GM12874 (cell line): ENCODE data around the gene LHFPL5.

Source experiments
- TF ChIP-seq, protein P1 (sequence below): IDR thresholded peaks from 2 replicates; pipeline ENCODE4 v1.5.1; 2011; ENCODE audit warnings: low read depth, mild to moderate bottlenecking, control low read depth, low read length, moderate library complexity; ENCODE audit not compliant: insufficient read depth

The LHFPL5 gene

DNA sequence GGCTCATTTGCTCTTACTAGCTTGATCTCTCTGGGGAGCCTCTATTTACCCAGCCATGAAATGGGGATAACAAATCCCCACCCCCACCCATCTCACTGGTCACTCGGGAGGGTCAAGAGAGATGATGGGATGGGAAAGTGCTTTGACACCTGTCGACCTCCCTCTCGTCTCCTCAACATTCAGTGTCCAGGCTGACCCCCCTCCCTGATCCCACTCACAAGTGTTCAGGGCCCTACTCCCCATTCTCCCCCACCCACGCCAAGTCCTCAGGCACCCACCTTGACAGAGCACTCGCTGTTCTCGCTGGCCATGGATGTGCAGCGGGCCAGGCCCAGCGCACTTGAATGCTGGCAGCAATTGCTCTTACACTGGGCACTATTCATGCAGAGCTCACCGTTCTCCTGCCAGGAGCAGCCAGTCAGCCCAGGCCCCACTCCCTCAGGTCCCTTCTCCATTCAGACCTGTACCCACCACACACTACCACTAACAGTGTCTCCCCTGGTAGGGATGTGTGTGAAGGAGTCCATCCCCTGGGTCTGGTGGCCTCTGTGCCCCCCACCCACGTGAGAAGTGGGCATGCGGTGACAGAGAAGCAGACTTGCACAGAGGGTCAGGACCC, 9.6 kb upstream of the LHFPL5 start:
- TF ChIP-seq, protein P1, sequence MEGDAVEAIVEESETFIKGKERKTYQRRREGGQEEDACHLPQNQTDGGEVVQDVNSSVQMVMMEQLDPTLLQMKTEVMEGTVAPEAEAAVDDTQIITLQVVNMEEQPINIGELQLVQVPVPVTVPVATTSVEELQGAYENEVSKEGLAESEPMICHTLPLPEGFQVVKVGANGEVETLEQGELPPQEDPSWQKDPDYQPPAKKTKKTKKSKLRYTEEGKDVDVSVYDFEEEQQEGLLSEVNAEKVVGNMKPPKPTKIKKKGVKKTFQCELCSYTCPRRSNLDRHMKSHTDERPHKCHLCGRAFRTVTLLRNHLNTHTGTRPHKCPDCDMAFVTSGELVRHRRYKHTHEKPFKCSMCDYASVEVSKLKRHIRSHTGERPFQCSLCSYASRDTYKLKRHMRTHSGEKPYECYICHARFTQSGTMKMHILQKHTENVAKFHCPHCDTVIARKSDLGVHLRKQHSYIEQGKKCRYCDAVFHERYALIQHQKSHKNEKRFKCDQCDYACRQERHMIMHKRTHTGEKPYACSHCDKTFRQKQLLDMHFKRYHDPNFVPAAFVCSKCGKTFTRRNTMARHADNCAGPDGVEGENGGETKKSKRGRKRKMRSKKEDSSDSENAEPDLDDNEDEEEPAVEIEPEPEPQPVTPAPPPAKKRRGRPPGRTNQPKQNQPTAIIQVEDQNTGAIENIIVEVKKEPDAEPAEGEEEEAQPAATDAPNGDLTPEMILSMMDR = no peak

DNA sequence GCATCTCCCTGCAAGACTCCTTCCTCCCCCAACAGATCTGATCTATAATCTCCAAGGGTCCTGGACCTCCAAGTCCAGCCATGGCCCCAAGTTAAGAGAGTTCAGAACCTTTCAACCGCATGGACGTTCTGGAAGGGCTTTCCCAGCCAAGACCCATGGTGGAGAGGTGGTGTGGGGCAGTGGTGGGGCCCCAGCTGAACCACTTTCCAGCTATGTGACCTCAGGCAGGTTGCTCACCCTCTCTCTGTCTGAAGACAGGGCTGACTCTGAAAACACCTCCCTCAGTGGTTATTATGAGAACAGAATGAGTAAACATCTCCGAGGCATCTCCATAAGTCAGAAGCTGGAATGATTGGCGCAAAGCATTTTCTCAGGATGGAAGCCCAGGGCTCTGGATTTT, 8.9 kb upstream of the LHFPL5 start:
- TF ChIP-seq, protein P1 = no peak

DNA sequence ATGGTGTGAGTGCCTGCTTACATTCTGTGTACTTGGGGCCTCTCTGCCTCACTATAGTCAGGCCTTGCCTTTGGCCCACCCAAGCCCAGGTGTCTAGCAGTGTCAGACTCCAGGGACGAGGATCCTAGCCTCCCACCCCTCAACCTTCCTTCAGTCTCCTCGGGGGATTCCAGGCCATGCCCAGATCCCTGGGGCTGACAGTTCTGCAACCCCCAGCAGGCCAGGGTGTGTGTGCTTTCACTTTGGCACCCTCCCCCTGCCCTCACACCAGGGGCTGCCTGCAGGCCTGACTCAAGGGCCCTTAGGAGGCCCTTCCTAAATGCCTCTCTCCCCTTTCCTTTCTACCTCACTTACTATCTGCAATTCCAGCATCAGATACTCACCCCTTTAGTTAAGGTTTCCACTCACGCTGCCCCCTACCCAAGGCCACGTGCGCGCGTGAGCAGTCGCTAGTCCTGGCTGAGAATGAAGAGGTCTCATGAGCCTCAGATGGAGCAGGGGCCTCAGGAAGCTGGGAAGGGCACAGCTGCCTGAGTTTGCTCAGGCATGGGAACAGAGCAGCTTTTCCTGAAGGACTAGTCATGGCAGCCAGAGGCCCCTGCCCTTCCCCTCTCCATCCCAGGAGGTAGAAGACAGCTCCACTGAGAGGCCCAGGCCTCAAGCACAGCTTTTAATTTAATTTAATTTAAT, 7.2 kb upstream of the LHFPL5 start:
- TF ChIP-seq, protein P1 = no peak

DNA sequence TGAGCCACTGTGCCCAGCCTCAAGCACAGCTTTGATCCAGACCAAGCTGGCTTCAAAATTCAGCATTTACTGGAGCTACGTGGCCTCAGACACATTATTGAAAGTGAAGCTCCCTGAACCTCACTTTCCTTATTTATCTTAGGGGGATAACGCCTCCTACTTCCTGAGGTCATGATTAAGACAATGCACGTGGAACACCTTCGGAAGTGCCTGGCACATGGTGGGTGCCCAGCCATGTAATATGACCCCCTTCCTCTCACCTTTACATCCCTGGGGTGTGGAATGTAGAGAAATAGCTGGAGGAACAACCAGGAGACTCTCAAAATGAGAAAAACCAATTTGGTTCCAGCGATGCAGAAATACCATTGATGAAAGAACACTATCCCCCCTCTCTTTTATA, 6.4 kb upstream of the LHFPL5 start:
- TF ChIP-seq, protein P1 = no peak

DNA sequence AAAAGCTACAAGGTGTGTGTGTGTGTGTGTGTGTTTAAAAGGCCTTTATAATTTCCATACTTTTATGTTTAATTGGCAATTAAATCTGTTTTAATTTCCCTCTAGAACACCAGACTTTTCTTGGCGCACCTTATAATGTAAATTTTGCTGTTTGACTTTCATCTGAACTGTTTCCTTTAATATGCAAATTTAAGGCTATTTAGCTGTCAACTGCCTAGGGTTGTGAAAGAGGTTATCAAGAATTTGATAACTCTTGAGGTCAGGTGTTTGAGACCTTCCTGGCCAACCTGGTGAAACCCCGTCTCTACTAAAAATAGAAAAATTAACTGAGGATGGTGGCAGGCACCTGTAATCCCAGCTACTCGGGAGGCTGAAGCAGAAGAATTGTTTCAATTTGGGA, 4.0 kb upstream of the LHFPL5 start:
- TF ChIP-seq, protein P1 = no peak

DNA sequence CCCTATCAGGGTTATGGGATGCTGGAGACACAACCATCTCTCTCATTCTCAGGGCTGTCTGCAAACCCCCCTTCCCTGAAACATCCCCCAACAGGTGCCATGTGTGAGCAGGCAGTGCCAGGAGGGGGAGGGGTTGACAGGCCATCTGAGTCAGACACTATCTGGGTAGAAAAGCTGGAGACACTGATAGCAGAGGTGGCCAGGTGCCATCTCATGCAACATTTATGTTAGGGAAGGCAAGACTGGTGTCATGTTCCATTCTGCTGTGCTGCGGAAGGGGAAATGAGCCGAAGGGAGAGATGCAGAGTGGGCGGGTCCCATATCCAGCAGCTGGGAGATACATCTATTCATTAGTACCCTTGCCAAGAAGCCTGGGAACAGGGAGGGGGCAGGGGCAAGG, 3.5 kb downstream of the LHFPL5 start:
- TF ChIP-seq, protein P1 = no peak

DNA sequence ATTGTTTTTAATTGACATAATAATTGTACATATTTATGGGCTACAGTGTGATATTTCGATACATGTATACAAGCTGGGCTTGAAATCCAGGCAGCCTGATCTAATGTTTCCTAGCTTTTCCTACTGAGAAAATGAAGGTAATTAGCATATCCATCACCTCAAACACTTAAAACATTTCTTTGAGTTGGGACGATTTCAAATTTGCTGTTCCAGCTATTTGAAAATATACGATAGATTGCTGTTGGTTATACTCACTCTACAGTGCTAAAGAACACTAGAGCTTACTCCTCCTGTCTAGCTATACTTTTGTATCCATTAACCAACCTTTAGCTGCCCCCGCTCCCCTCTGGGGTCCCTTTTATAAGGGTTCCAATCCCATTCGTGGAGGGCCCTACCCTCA, 4.7 kb downstream of the LHFPL5 start:
- TF ChIP-seq, protein P1 = no peak
